Measurements from ENCODE around the gene ACP1.
A peak's percentile ranks its signal among the peaks of the same experiment; 100 is the strongest.

Gene ACP1

GRCh38 chr2:279366-279765, 14.6 kb downstream of the ACP1 start:
- H3K23ac ChIP-seq (ENCODE audit: low read depth, low read length, poor library complexity): no peak overlapping the region
- H3K79me1 ChIP-seq (ENCODE audit: low read depth, low read length): no peaks in the 10 kb centered on the region
- no peak overlapping the region for H3K4me3 ChIP-seq (ENCODE audit: low read length in 2 of 2)
- H2AK5ac ChIP-seq (ENCODE audit: low read depth, low read length): no peak overlapping the region
- no peak overlapping the region for H2BK12ac ChIP-seq (ENCODE audit: low read length)
- no peak overlapping the region for H2BK120ac ChIP-seq (ENCODE audit: low read depth, low read length)
- WGBS, 2 donors (ENCODE audit: extremely low coverage in 2 of 2, insufficient read length in 2 of 2, insufficient replicate concordance in 1 of 2): no CpG with 5 or more reads among the region's 4 CpGs
- no peak overlapping the region for H4K91ac ChIP-seq (ENCODE audit: low read depth, low read length, poor library complexity)
- peaks cover 0 to 2% of the 10 kb centered on the region in 2 donors for H3K9me3 ChIP-seq (replicated peaks in 1 of 2; ENCODE audit: control insufficient read depth in 2 of 2, insufficient read depth in 1 of 2, low read depth in 1 of 2, low read length in 2 of 2)
- no peak overlapping the region for H4K8ac ChIP-seq (ENCODE audit: low read depth, low read length)
- H3K27ac ChIP-seq (replicated peaks; ENCODE audit: low read length): no peak overlapping the region
- no peak overlapping the region for H3K4me2 ChIP-seq (ENCODE audit: insufficient read depth, low read length, poor library complexity, severe bottlenecking)
- no peak overlapping the region for H3K18ac ChIP-seq (ENCODE audit: low read length)
- no peak overlapping the region for H2AFZ ChIP-seq (ENCODE audit: low read length)
- no peak for DNase-seq (ENCODE audit: low spot score)
- peaks cover 0 to 4% (median 0%) of the 10 kb centered on the region in 3 experiments for H3K27me3 ChIP-seq (ENCODE audit: control insufficient read depth in 3 of 3, insufficient read depth in 3 of 3, low read depth in 1 of 3, low read length in 3 of 3)
- H3K9ac ChIP-seq (ENCODE audit: low read depth, low read length, poor library complexity): no peak overlapping the region
- H3K14ac ChIP-seq (ENCODE audit: low read length): no peak overlapping the region
- H3K4ac ChIP-seq (ENCODE audit: low read length): no peak overlapping the region
- peaks cover 20 to 100% of the 10 kb centered on the region in 2 donors for H3K36me3 ChIP-seq (replicated peaks in 1 of 2; ENCODE audit: control insufficient read depth in 2 of 2, insufficient read depth in 2 of 2, low read length in 2 of 2)
- no peak overlapping the region for H2BK15ac ChIP-seq (ENCODE audit: low read length)
- H2BK5ac ChIP-seq (ENCODE audit: low read length): no peak overlapping the region
- H3K4me1 ChIP-seq (ENCODE audit: control insufficient read depth in 2 of 2, insufficient read depth in 1 of 2, low read depth in 1 of 2, low read length in 2 of 2): peaks cover 3 to 25% of the 10 kb centered on the region in 2 donors

- Histone ChIP-seq H3K27me3 (ENCODE audit: control insufficient read depth in 3 of 3, insufficient read depth in 3 of 3, low read depth in 1 of 3, low read length in 3 of 3) (peaks cover 0 to 8% (median 0%) of the 10 kb centered on the region in 3 experiments), H3K4me3 (ENCODE audit: low read length in 2 of 2) (no peak overlapping the region), H2BK120ac (ENCODE audit: low read depth, low read length) (no peak overlapping the region), H3K14ac (ENCODE audit: low read length) (no peak overlapping the region), H3K23ac (ENCODE audit: low read depth, low read length, poor library complexity) (no peak overlapping the region), H3K18ac (ENCODE audit: low read length) (no peak overlapping the region), H4K8ac (ENCODE audit: low read depth, low read length) (no peak overlapping the region), H3K4me2 (ENCODE audit: insufficient read depth, low read length, poor library complexity, severe bottlenecking) (no peak overlapping the region), H2AK5ac (ENCODE audit: low read depth, low read length) (no peak overlapping the region), H3K9me3 (replicated peaks in 1 of 2; ENCODE audit: control insufficient read depth in 2 of 2, insufficient read depth in 1 of 2, low read depth in 1 of 2, low read length in 2 of 2) (peaks cover 0 to 2% of the 10 kb centered on the region in 2 donors), H3K4me1 (ENCODE audit: control insufficient read depth in 2 of 2, insufficient read depth in 1 of 2, low read depth in 1 of 2, low read length in 2 of 2) (peaks cover 5 to 25% of the 10 kb centered on the region in 2 donors), H3K9ac (ENCODE audit: low read depth, low read length, poor library complexity) (no peak overlapping the region), H3K27ac (replicated peaks; ENCODE audit: low read length) (no peak overlapping the region), H2AFZ (ENCODE audit: low read length) (no peak overlapping the region), H4K91ac (ENCODE audit: low read depth, low read length, poor library complexity) (no peak overlapping the region), H2BK12ac (ENCODE audit: low read length) (no peak overlapping the region), H3K79me1 (ENCODE audit: low read depth, low read length) (no peaks in the 10 kb centered on the region), H3K36me3 (replicated peaks in 1 of 2; ENCODE audit: control insufficient read depth in 2 of 2, insufficient read depth in 2 of 2, low read length in 2 of 2) (peaks cover 18 to 100% of the 10 kb centered on the region in 2 donors), H3K4ac (ENCODE audit: low read length) (no peak overlapping the region), H2BK15ac (ENCODE audit: low read length) (no peak overlapping the region), H2BK5ac (ENCODE audit: low read length) (no peak overlapping the region)
- WGBS, 2 donors (ENCODE audit: extremely low coverage in 2 of 2, insufficient read length in 2 of 2, insufficient replicate concordance in 1 of 2): no CpG with 5 or more reads among the region's 4 CpGs
- DNase-seq (ENCODE audit: low spot score): no peak
These were observed 15.4 kb downstream of the ACP1 start for GRCh38 chr2:279956-280649.

DNA sequence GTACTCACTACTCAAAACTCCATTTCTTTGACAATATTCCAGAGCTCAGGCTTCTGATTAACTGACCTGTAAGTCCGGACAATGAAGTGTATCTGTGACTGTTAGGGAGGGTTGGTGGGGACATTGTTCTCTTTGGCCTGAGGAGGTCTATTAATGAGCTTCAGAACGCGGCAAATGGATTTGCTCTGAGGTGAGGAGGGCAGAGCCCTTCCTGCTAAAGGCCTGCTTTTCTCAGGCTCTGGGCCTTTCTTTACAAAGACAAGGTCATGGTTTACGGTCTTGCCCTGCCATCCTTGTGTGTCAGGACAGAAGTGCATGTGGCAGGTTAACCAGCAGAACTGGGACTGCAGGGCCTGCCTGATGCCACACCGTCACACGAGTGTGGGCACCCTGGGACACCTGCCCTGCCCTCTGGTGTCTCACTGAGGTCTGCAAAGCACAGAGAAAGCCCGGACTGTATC, 15.9 kb downstream of the ACP1 start:
- H4K91ac ChIP-seq (ENCODE audit: low read depth, low read length, poor library complexity): no peak overlapping the region
- WGBS, 2 donors (ENCODE audit: extremely low coverage in 2 of 2, insufficient read length in 2 of 2, insufficient replicate concordance in 1 of 2): no CpG with 5 or more reads among the region's 7 CpGs

DNA sequence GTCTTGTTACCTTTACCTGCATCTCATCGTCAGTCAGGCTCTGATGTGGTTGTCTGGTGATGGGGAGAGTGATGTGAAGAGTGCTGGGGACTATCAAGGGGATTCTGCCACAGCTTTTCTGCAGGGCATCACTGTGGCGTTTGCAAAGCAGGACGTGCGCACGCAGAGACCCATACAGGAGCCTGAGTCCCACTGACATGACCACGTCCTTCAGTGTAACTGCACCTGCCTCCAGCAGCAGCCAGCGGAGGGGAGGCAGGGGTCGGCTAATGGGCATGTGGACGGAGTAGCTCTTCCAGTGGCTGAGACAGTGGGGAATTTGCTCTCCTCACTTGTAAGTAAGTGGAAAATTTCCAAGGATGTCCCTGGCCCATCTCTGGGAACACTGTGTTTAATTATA, 16.6 kb downstream of the ACP1 start:
- no peak overlapping the region for H2BK12ac ChIP-seq (ENCODE audit: low read length)
- no peak overlapping the region for H4K8ac ChIP-seq (ENCODE audit: low read depth, low read length)
- no peak overlapping the region for H2AFZ ChIP-seq (ENCODE audit: low read length)
- no peak overlapping the region for H3K4ac ChIP-seq (ENCODE audit: low read length)
- H3K18ac ChIP-seq (ENCODE audit: low read length): no peak overlapping the region
- H3K9me3 ChIP-seq (replicated peaks in 1 of 2; ENCODE audit: control insufficient read depth in 2 of 2, insufficient read depth in 1 of 2, low read depth in 1 of 2, low read length in 2 of 2): peaks cover 0 to 2% of the 10 kb centered on the region in 2 donors
- peaks cover 5 to 35% of the 10 kb centered on the region in 2 donors for H3K4me1 ChIP-seq (ENCODE audit: control insufficient read depth in 2 of 2, insufficient read depth in 1 of 2, low read depth in 1 of 2, low read length in 2 of 2)
- no peak overlapping the region for H4K91ac ChIP-seq (ENCODE audit: low read depth, low read length, poor library complexity)
- no peak for DNase-seq (ENCODE audit: low spot score)
- H2BK120ac ChIP-seq (ENCODE audit: low read depth, low read length): no peak overlapping the region
- H3K9ac ChIP-seq (ENCODE audit: low read depth, low read length, poor library complexity): no peak overlapping the region
- H2AK5ac ChIP-seq (ENCODE audit: low read depth, low read length): no peak overlapping the region
- no CpG with 5 or more reads among the region's 9 CpGs for WGBS, 2 donors (ENCODE audit: extremely low coverage in 2 of 2, insufficient read length in 2 of 2, insufficient replicate concordance in 1 of 2)
- peaks cover 13 to 98% of the 10 kb centered on the region in 2 donors for H3K36me3 ChIP-seq (replicated peaks in 1 of 2; ENCODE audit: control insufficient read depth in 2 of 2, insufficient read depth in 2 of 2, low read length in 2 of 2)
- no peak overlapping the region for H3K23ac ChIP-seq (ENCODE audit: low read depth, low read length, poor library complexity)
- no peak overlapping the region for H2BK15ac ChIP-seq (ENCODE audit: low read length)
- no peak overlapping the region for H3K27ac ChIP-seq (replicated peaks; ENCODE audit: low read length)
- H3K14ac ChIP-seq (ENCODE audit: low read length): no peak overlapping the region
- no peak overlapping the region for H2BK5ac ChIP-seq (ENCODE audit: low read length)
- peaks cover 0 to 18% (median 0%) of the 10 kb centered on the region in 3 experiments for H3K27me3 ChIP-seq (ENCODE audit: control insufficient read depth in 3 of 3, insufficient read depth in 3 of 3, low read depth in 1 of 3, low read length in 3 of 3)
- H3K4me3 ChIP-seq (ENCODE audit: low read length in 2 of 2): no peak overlapping the region
- H3K4me2 ChIP-seq (ENCODE audit: insufficient read depth, low read length, poor library complexity, severe bottlenecking): no peak overlapping the region
- H3K79me1 ChIP-seq (ENCODE audit: low read depth, low read length): no peaks in the 10 kb centered on the region

More for the DNA sequence above, 15.9 kb downstream of the ACP1 start:
- Histone ChIP-seq H2BK15ac (ENCODE audit: low read length) (no peak overlapping the region), H3K4me3 (ENCODE audit: low read length in 2 of 2) (no peak overlapping the region), H3K18ac (ENCODE audit: low read length) (no peak overlapping the region), H2AFZ (ENCODE audit: low read length) (no peak overlapping the region), H3K23ac (ENCODE audit: low read depth, low read length, poor library complexity) (no peak overlapping the region), H3K36me3 (replicated peaks in 1 of 2; ENCODE audit: control insufficient read depth in 2 of 2, insufficient read depth in 2 of 2, low read length in 2 of 2) (peaks cover 15 to 100% of the 10 kb centered on the region in 2 donors), H3K14ac (ENCODE audit: low read length) (no peak overlapping the region), H4K8ac (ENCODE audit: low read depth, low read length) (no peak overlapping the region), H2BK5ac (ENCODE audit: low read length) (no peak overlapping the region), H2BK120ac (ENCODE audit: low read depth, low read length) (no peak overlapping the region), H3K9ac (ENCODE audit: low read depth, low read length, poor library complexity) (peak overlapping the region; percentile 46), H3K27me3 (ENCODE audit: control insufficient read depth in 3 of 3, insufficient read depth in 3 of 3, low read depth in 1 of 3, low read length in 3 of 3) (peaks cover 0 to 12% (median 0%) of the 10 kb centered on the region in 3 experiments), H3K27ac (replicated peaks; ENCODE audit: low read length) (no peak overlapping the region), H2BK12ac (ENCODE audit: low read length) (no peak overlapping the region), H3K79me1 (ENCODE audit: low read depth, low read length) (no peaks in the 10 kb centered on the region), H3K4ac (ENCODE audit: low read length) (no peak overlapping the region), H2AK5ac (ENCODE audit: low read depth, low read length) (no peak overlapping the region), H3K4me1 (ENCODE audit: control insufficient read depth in 2 of 2, insufficient read depth in 1 of 2, low read depth in 1 of 2, low read length in 2 of 2) (peaks cover 5 to 28% of the 10 kb centered on the region in 2 donors), H3K4me2 (ENCODE audit: insufficient read depth, low read length, poor library complexity, severe bottlenecking) (no peak overlapping the region), H3K9me3 (replicated peaks in 1 of 2; ENCODE audit: control insufficient read depth in 2 of 2, insufficient read depth in 1 of 2, low read depth in 1 of 2, low read length in 2 of 2) (peaks cover 0 to 2% of the 10 kb centered on the region in 2 donors)
- no peak for DNase-seq (ENCODE audit: low spot score)
